Activated CD8-positive, alpha-beta memory T cell treated with anti-CD3 and anti-CD28 coated beads, Interleukin-2, amount 10 ng/mL, durations not matched to agents 7 days and 5 days (primary cell): ENCODE measurements around the gene UIMC1. TPM values are rescaled to one million over a fixed set of nuclear protein-coding genes. Genes with fewer than 3 reads are reported as not detected.
A peak's percentile ranks its signal among the peaks of the same experiment; 100 is the strongest.

Source experiments
- ATAC-seq: fragments of 150-1000 bp; cut with Tn5 transposase; one replicate; pipeline ENCODE4 v1.10.0; 2021; ENCODE audit warnings: moderate library complexity
- CTCF ChIA-PET: fragments of 350-600 bp; sonication (Branson Sonifier 250); formaldehyde crosslinking; loops from one replicate; lab custom pipeline; 2021; ENCODE audit warnings: antibody characterized with exemption; lab: Charles Lee
- DNase-seq: peaks from one replicate; pipeline ENCODE4 v3.0.0-alpha.2; 2020
- H3K27ac Mint-ChIP-seq: one replicate; pipeline ENCODE4 v1.8.0; 2021; ENCODE audit warnings: mild to moderate bottlenecking, mixed read lengths
- H3K27me3 Mint-ChIP-seq: one replicate; pipeline ENCODE4 v1.8.0; 2021; ENCODE audit warnings: mixed read lengths
- H3K36me3 Mint-ChIP-seq: one replicate; pipeline ENCODE4 v1.8.0; 2021; ENCODE audit warnings: mild to moderate bottlenecking, mixed read lengths
- H3K4me1 Mint-ChIP-seq: one replicate; pipeline ENCODE4 v1.8.0; 2021; ENCODE audit warnings: mixed read lengths
- H3K4me3 Mint-ChIP-seq: one replicate; pipeline ENCODE4 v1.8.0; 2021; ENCODE audit warnings: mild to moderate bottlenecking, moderate library complexity, mixed read lengths
- H3K9me3 Mint-ChIP-seq: one replicate; pipeline ENCODE4 v1.8.0; 2022; ENCODE audit warnings: low read depth, mixed read lengths
- total RNA-seq, 2 experiments: library from RNA; stranded (reverse); gene quantifications; one replicate each; pipeline ENCODE4 v1.2.3, GENCODE V29; 2021

Gene UIMC1
- total RNA-seq, 2 experiments from 2014 or later: 50.1 to 56.0 TPM

DNA sequence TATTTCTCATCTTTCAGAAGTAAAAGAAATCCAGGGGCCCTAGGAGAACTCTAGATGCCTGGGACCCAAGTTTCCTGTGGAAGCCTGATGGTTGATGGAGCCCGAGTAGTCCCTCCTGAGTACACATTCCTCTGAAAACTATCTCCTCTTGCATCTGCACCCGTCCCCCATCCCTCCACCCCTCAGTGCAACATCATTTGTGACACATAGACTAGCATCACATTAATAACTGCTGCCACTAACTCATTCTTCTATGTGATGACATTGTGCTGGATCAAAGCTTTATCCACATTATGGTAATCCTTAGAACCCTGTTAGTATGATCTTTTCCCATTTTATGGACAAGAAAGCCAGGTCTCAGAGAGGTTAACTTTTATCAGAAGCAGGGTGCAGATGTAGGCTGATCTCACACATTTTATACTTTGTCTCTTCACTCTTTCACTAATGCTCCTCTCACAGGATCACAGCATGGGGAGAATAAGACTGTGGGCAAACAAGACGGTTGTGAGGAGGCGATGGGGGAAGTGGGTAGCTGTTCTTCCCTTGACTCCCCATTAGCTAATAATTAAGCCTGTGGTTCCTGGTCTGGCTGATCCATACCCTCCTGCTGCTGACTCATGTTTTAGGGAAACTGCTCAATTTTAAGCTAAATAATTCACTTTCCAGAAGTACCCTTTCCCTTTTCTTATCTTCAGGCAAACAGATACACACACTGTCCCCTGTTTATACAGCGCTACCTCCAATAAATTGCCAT is 103.5 kb downstream of the UIMC1 start:
- H3K4me3 Mint-ChIP-seq: no peak overlapping the region
- ATAC-seq: no peak
- peaks cover 36% of the 10 kb centered on the region for H3K36me3 Mint-ChIP-seq
- no peaks in the 10 kb centered on the region for H3K27me3 Mint-ChIP-seq
- H3K9me3 Mint-ChIP-seq: no peaks in the 10 kb centered on the region
- H3K4me1 Mint-ChIP-seq: peaks cover 24% of the 10 kb centered on the region
- CTCF ChIA-PET: interaction anchor here (0.6 kb wide), 1 partner anchor 71 kb away, joined by 3 read pairs; no protein-coding TSS in a partner anchor
- no peak overlapping the region for H3K27ac Mint-ChIP-seq
- DNase-seq: no peak

DNA sequence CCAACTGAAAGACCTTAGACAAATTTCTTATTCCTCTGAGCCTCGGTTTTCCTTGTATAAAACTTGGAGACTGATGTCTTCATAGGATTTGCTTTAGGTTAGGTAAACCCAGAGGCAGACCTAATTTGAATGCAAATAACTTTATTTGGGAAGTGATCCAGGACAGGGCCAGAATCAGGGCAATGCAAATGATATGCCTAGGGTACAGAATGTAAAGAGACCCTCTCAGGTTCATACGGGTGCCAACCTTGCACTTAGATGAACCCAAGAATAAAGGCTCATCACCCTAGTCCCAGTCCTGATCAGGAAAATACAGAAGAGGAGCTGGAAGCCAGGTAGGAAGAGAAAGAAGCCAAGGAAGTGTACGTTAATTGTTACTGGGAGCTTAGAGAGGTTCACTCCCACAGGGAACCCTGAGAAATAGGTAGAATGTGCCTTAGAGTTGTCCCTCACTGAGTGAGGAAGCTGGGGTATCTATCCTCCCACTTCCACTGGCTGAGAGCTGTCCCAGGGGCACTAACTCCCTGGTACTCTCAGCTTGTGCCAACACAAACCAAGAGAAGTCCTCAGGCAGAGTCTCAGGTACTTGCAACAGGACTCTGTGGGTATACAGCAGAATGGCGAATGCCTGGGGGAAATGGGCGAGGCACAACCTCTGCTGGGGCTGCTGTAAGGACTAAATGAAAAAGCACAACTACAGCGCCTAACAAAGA is 104.3 kb downstream of the UIMC1 start:
- Mint-ChIP-seq H3K9me3 (no peaks in the 10 kb centered on the region), H3K27ac (no peak overlapping the region), H3K4me3 (no peak overlapping the region), H3K36me3 (peaks cover 31% of the 10 kb centered on the region), H3K27me3 (peaks cover 3% of the 10 kb centered on the region), H3K4me1 (peaks cover 25% of the 10 kb centered on the region)
- DNase-seq: no peak
- CTCF ChIA-PET: interaction anchor here (1.9 kb wide), 1 partner anchor 241 kb away, joined by 7 read pairs; no protein-coding TSS in a partner anchor
- no peak for ATAC-seq

DNA sequence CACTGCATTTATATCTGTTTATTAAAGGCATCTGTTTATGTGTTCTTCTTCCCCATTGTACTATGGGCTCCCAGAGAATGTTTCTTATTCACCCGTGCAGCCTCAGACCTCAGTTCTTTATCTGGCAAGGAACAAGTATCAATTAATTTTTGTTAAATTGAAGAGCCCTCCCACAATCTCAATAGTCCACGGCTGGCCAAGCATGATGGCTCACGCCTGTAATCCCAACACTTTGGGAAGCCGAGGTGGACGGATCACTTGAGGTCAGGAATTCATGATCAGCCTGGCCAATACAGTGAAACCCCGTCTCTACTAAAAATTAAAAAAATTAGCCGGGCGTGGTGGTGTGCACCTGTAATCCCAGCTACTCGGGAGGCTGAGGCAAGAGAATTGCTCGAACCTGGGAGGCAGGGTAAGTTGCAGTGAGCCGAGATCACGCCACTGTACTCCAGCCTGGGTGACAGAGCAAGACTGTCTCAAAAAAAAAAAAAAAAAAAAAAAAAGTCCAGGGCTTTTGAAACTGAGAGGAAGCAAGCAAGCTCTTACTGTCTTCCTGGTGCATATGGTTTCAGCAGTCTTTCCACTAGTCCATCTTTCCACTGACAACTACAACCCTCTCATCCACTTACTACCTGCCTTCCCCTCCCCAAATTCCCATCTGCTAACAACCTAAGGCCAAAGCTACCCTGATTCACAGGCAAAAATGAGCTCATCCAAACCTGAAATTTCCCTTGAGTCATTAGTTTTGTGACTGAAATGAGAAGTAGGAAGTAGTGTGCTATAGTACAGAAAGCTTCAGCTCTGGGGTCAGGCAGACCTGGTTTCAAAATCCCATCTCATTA is 105.1 kb downstream of the UIMC1 start:
- no peak for DNase-seq

DNA sequence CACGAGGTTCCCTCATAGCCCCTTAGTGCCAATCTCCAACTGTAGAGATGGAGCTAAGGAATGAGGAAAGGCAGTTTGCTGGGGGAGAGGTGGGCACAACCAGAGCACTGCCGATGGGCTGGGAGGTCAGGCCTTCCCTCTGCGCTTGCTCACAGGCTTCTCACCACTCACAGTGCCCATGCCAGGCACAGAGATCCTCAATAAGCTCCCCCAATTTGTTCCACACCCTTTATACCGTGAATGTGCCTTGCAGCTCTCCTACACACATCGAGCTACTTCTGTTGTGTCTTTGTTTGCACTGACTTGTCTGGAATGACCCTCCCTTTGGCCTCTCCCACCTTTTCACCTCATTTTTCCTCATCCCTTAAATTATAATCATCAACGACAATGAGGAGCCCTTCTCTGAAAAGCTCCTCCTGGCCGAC is 105.8 kb downstream of the UIMC1 start:
- DNase-seq (no peak), ATAC-seq (no peak)
- H3K36me3 Mint-ChIP-seq: peaks cover 26% of the 10 kb centered on the region
- no peak overlapping the region for H3K27ac Mint-ChIP-seq
- no peak overlapping the region for H3K4me3 Mint-ChIP-seq
- peaks cover 3% of the 10 kb centered on the region for H3K27me3 Mint-ChIP-seq
- peaks cover 27% of the 10 kb centered on the region for H3K4me1 Mint-ChIP-seq
- H3K9me3 Mint-ChIP-seq: no peaks in the 10 kb centered on the region
- CTCF ChIA-PET: interaction anchor here (1.3 to 1.9 kb wide), 2 partner anchors 9 to 240 kb away, joined by 3 to 7 read pairs; no protein-coding TSS in a partner anchor

More for the DNA sequence above, 105.1 kb downstream of the UIMC1 start:
- no peaks in the 10 kb centered on the region for H3K9me3 Mint-ChIP-seq
- peak overlapping the region; percentile 26 for H3K27ac Mint-ChIP-seq
- peaks cover 29% of the 10 kb centered on the region for H3K36me3 Mint-ChIP-seq
- H3K27me3 Mint-ChIP-seq: peaks cover 3% of the 10 kb centered on the region
- CTCF ChIA-PET: interaction anchor here (1.3 to 1.9 kb wide), 2 partner anchors 8 to 241 kb away, joined by 3 to 7 read pairs; no protein-coding TSS in a partner anchor
- peak; percentile 52 for ATAC-seq
- peaks cover 25% of the 10 kb centered on the region for H3K4me1 Mint-ChIP-seq
- no peak overlapping the region for H3K4me3 Mint-ChIP-seq

DNA sequence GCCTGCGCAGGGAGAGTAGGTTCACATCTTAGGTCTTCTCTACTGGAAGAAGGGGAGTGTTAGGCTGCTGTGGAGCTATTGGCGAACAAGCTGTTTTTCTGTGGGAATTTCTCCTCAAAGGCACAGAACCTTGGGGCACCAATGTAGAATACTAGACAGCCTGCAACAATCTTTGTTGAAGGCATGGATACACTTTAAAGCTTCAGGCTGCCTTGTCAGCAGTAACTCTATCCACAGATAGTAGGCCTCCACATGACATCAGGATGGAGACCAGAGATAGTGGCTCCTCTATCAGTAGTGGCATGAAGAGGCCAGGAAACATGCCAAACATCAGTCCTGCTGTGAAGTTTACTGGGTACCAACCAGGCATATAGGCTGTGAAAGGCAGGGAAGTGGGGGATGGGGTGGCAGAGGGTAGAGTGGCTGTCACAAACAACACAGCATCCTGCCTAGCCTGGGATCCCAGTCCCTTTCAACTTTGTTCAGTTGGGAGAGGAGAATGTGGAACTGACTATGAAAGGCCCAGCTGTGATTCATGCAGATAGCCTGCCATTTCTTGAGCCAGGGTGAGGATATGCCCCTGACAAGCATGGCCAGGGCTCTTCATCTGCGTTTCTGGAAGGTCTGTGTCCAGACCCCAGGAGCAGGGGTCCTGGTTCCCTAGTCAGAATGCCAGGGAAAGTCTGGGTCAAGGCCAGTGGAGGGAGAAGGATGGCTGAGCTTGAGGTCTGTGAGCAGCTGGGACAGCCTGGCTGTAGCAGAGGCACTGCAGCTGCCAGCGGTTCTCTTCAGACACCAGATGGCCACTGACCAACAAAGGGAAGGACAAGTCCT is 106.4 kb downstream of the UIMC1 start:
- ATAC-seq: no peak
- H3K36me3 Mint-ChIP-seq: peaks cover 19% of the 10 kb centered on the region
- H3K4me3 Mint-ChIP-seq: no peak overlapping the region
- no peak overlapping the region for H3K27ac Mint-ChIP-seq
- H3K27me3 Mint-ChIP-seq: peaks cover 3% of the 10 kb centered on the region
- H3K9me3 Mint-ChIP-seq: no peaks in the 10 kb centered on the region
- H3K4me1 Mint-ChIP-seq: peaks cover 32% of the 10 kb centered on the region
- CTCF ChIA-PET: interaction anchor here (1.3 to 1.9 kb wide), 4 partner anchors 10 to 239 kb away, joined by 3 to 9 read pairs (median 6); no protein-coding TSS in a partner anchor
- no peak for DNase-seq

DNA sequence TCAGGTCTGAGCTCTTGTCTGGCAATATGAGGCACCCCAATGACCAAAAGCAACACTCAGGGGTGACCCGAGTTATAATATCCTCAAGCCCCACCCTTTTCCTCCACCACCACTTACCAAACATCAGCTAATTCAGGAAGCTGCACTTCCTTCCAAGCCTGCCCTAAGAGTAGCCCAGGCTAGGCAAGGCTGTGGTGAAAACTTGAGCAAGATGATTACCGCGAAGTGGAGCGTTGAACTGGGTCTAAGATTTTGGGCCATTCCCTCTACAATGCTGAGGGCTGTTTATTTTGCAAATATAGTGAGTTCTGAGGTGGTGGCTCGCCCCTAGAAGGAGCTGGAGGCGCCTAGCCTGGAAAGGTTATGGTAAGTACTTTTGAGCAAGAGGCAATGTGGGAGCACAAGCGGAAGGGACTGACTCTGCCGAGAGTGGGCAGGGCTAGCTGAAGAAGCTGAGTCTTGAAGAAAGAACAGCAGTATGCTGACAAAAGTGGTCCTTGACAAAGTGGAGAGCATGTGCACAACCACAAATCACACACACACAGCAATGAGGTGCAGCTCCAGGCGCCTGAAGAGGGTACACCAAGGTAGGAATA is 107.2 kb downstream of the UIMC1 start, which contains the start of gene HK3:
Gene HK3 (minus strand): TSS at position 51 of the 596 bp plus-strand sequence. CDS start 3,187 bp downstream, outside the sequence.
- Mint-ChIP-seq H3K4me3 (no peak within 1 kb of the TSS), H3K9me3 (no peaks in the 10 kb centered on the region), H3K27ac (peak within 1 kb of the TSS; percentile 38), H3K27me3 (peaks cover 3% of the 10 kb centered on the region), H3K4me1 (peaks cover 32% of the 10 kb centered on the region), H3K36me3 (peaks cover 14% of the 10 kb centered on the region)
- peak; percentile 35 for ATAC-seq
- CTCF ChIA-PET: interaction anchor here (1.2 to 1.7 kb wide), 4 partner anchors 17 to 241 kb away, joined by 3 to 9 read pairs (median 4); no protein-coding TSS in a partner anchor
- DNase-seq: no peak

DNA sequence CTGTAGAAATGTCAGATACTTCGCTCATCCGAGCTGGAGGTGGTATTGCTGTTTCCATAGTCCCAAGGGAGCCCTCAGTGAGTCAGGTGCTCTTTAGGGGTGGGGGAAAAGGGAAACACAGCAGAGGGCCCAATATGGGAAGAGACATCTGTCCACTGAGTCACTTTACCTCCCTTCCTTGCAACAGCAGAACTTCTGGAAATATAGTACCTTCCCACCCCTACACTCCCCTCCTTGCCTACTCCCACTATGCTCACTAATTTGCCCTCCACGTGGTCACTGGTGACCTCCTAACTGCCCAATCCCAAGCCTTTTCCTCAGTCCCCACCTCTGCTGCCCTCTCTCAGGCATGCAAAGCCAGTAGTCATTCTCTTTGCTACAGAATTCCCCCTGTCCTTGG is 109.3 kb downstream of the UIMC1 start:
- peaks cover 29% of the 10 kb centered on the region for H3K4me1 Mint-ChIP-seq
- H3K9me3 Mint-ChIP-seq: no peaks in the 10 kb centered on the region
- H3K27ac Mint-ChIP-seq: no peak overlapping the region
- CTCF ChIA-PET: interaction anchor here (1.0 kb wide), 1 partner anchor 237 kb away, joined by 3 read pairs; no protein-coding TSS in a partner anchor
- ATAC-seq (no peak), DNase-seq (no peak)
- no peak overlapping the region for H3K4me3 Mint-ChIP-seq
- peaks cover 6% of the 10 kb centered on the region for H3K36me3 Mint-ChIP-seq
- H3K27me3 Mint-ChIP-seq: peaks cover 3% of the 10 kb centered on the region

DNA sequence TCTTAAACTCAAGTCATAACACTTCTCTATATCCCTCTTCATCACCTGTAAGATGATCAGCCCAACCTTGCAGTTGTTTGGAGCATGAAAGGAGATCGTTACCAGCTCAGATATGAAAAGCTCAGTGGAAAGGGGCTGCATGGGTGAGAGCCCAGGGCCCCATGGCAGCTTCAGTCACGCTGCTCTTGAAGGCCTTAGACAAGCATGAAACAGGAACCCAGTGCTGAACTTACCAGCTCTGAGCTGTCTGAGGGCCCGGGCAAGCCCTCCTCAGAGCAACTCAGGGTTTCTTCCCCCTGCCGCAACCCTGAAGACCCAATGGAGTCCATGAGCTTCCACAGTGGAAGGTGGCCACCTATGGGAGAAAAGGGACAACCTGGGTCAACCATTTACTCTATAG is 110.7 kb downstream of the UIMC1 start:
- H3K9me3 Mint-ChIP-seq: no peaks in the 10 kb centered on the region
- ATAC-seq: no peak
- peaks cover 23% of the 10 kb centered on the region for H3K4me1 Mint-ChIP-seq
- H3K36me3 Mint-ChIP-seq: no peaks in the 10 kb centered on the region
- CTCF ChIA-PET: interaction anchor here (0.8 kb wide), 1 partner anchor 235 kb away, joined by 5 read pairs; no protein-coding TSS in a partner anchor
- peaks cover 3% of the 10 kb centered on the region for H3K27me3 Mint-ChIP-seq
- DNase-seq: no peak
- no peak overlapping the region for H3K4me3 Mint-ChIP-seq
- no peak overlapping the region for H3K27ac Mint-ChIP-seq

DNA sequence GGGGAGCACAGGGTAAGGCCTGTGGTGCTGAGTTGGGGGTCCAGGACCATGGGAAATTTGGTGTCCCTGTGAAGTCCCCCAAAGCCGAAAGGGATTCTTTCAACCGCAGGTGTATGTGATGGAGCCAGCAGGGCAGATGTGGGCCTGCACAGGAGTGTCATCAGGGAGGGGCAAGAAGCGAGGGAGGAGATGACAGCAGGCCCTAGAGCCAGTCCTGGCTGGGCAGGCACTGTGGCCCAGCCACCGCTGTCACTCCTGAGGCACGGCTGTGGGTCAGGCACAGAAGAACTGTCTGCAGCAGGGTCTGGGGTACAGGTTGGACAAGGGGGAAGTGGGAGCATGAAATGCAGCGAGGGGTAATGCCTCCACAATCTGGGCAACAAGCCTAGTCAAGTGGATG is 112.3 kb downstream of the UIMC1 start:
- H3K36me3 Mint-ChIP-seq: no peaks in the 10 kb centered on the region
- CTCF ChIA-PET: no interaction called here
- H3K27ac Mint-ChIP-seq: no peak overlapping the region
- peaks cover 3% of the 10 kb centered on the region for H3K27me3 Mint-ChIP-seq
- ATAC-seq: no peak
- peaks cover 13% of the 10 kb centered on the region for H3K4me1 Mint-ChIP-seq
- H3K9me3 Mint-ChIP-seq: no peaks in the 10 kb centered on the region
- peak; percentile 28 for DNase-seq
- no peak overlapping the region for H3K4me3 Mint-ChIP-seq

DNA sequence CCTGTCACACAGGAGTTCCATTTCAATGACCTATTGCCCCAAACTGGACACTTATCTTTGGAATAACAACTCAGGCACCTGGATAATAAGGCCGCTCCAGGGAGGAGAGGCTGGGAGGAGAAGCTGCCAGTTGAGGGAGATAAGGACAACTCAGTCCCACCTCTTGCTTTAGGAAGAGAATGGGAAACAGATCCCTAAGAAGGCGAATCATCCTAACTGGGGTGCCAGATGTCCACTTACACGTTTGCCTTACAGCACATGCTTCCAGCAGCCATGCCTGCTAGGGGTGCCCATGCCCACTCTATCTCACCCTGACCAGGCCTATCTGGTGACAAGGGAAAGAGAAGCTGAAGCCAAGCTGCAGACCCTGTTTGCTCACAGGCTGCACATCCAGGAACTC is 113.9 kb downstream of the UIMC1 start:
- no peak overlapping the region for H3K27ac Mint-ChIP-seq
- H3K9me3 Mint-ChIP-seq: no peaks in the 10 kb centered on the region
- peaks cover 8% of the 10 kb centered on the region for H3K4me1 Mint-ChIP-seq
- H3K4me3 Mint-ChIP-seq: no peak overlapping the region
- peaks cover 2% of the 10 kb centered on the region for H3K27me3 Mint-ChIP-seq
- no peaks in the 10 kb centered on the region for H3K36me3 Mint-ChIP-seq
- ATAC-seq (no peak), DNase-seq (no peak)
- CTCF ChIA-PET: interaction anchor here (1.5 kb wide), 1 partner anchor 232 kb away, joined by 3 read pairs; no protein-coding TSS in a partner anchor

DNA sequence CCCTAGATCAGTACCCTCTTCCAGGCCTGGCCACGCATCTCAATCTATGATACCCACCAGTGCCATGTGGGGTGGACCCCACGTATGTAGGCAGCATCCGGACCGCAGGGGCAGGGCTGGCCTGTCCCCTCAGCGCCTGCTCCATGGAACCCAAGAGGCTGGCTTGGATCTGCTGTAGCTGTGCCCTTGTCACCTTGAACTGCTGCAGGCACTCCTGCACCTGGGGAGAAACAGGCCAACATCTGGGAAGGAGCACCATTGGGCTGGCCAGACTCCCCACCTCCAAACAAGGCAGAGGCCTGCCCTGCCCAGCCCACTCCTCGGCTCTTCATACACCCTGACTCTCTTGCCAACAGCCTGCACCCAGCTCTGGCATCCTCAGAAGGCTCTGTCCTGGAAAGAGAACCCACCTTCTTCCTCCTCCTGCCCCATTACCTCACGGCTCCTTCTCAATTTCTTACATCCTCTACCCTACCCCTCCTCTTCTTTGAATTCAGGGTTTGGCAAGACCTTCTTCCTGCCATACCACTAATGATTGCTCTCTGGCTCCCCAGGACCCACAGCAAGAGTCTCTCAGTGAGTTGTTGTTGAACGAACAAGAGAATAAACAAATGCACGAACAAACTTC is 115.1 kb downstream of the UIMC1 start:
- Mint-ChIP-seq H3K27ac (no peak overlapping the region), H3K4me1 (peaks cover 6% of the 10 kb centered on the region), H3K4me3 (no peak overlapping the region), H3K27me3 (no peaks in the 10 kb centered on the region), H3K36me3 (no peaks in the 10 kb centered on the region), H3K9me3 (no peaks in the 10 kb centered on the region)
- ATAC-seq (no peak), DNase-seq (no peak)
- CTCF ChIA-PET: no interaction called here
